Calu3 (cell line): Measurements from ENCODE around the gene IZUMO3. TPM values are rescaled to one million over a fixed set of nuclear protein-coding genes. Genes with fewer than 3 reads are reported as not detected.

Source experiments
- BruUV-seq: library from RNA; stranded (reverse); fragments of 400-500 nt; replicated peaks from 2 replicates; lab custom pipeline; 2021; lab: Mats Ljungman, UMichigan
- CTCF ChIA-PET: fragments of 300-600 bp; sonication (Branson Sonifier 250); formaldehyde crosslinking; loops from one replicate; lab custom pipeline; 2022; ENCODE audit warnings: antibody characterized with exemption; lab: Charles Lee
- DNase-seq: peaks from one replicate; pipeline ENCODE4 v3.0.0; 2022
- H3K27ac Mint-ChIP-seq: one replicate; pipeline ENCODE4 v1.8.0; 2022; ENCODE audit warnings: mixed read lengths; ENCODE audit not compliant: unreplicated experiment
- H3K27me3 Mint-ChIP-seq: one replicate; pipeline ENCODE4 v1.8.0; 2022; ENCODE audit warnings: mixed read lengths; ENCODE audit not compliant: unreplicated experiment
- H3K36me3 Mint-ChIP-seq: one replicate; pipeline ENCODE4 v1.8.0; 2022; ENCODE audit warnings: mild to moderate bottlenecking, moderate library complexity, mixed read lengths; ENCODE audit not compliant: insufficient read depth, unreplicated experiment
- H3K4me1 Mint-ChIP-seq: one replicate; pipeline ENCODE4 v1.8.0; 2022; ENCODE audit warnings: mild to moderate bottlenecking, low read depth, mixed read lengths; ENCODE audit not compliant: unreplicated experiment
- H3K4me3 Mint-ChIP-seq: one replicate; pipeline ENCODE4 v1.8.0; 2022; ENCODE audit warnings: mild to moderate bottlenecking, low read depth, moderate library complexity, mixed read lengths; ENCODE audit not compliant: unreplicated experiment
- H3K9me3 Mint-ChIP-seq: one replicate; pipeline ENCODE4 v1.8.0; 2022; ENCODE audit warnings: low read depth, mixed read lengths; ENCODE audit not compliant: unreplicated experiment
- CTCF ChIP-seq: fragments of 200-600 bp; IDR thresholded peaks from one replicate; pipeline ENCODE4 v1.8.0; 2022; ENCODE audit warnings: antibody characterized with exemption; ENCODE audit not compliant: unreplicated experiment
- intact Hi-C: fragments of 100-400 bp; cut with micrococcal nuclease; formaldehyde crosslinking; loops from one replicate; pipeline ENCODE4 v1.10.0; 2022; ENCODE audit not compliant: unreplicated experiment
- total RNA-seq: library from RNA; stranded (reverse); gene quantifications from 2 replicates; pipeline ENCODE4 v1.2.3, GENCODE V29; 2022

Gene IZUMO3
- total RNA-seq, 1 experiment from 2014 or later: not detected

- BruUV-seq: no TSS peak
- H3K9me3 Mint-ChIP-seq: peaks cover 12% of the 10 kb centered on the region
- H3K27me3 Mint-ChIP-seq: no peaks in the 10 kb centered on the region
- TF ChIP-seq CTCF: no peak
- intact Hi-C loops: no loop called here
- no peaks in the 10 kb centered on the region for H3K4me1 Mint-ChIP-seq
- no peak overlapping the region for H3K4me3 Mint-ChIP-seq
- no peak overlapping the region for H3K27ac Mint-ChIP-seq
- H3K36me3 Mint-ChIP-seq: no peaks in the 10 kb centered on the region
- CTCF ChIA-PET: no interaction called here
- no peak for DNase-seq
Observed at GRCh38 chr9:24509850-24510249, 35.8 kb downstream of the IZUMO3 start.

GRCh38 chr9:24504521-24504920 lies 41.2 kb downstream of the IZUMO3 start:
- no peaks in the 10 kb centered on the region for H3K27me3 Mint-ChIP-seq
- DNase-seq: no peak
- no peak overlapping the region for H3K27ac Mint-ChIP-seq
- H3K4me1 Mint-ChIP-seq: no peaks in the 10 kb centered on the region
- H3K9me3 Mint-ChIP-seq: peaks cover 11% of the 10 kb centered on the region
- intact Hi-C loops: no loop called here
- TF ChIP-seq CTCF: no peak
- CTCF ChIA-PET: no interaction called here
- H3K36me3 Mint-ChIP-seq: no peaks in the 10 kb centered on the region
- no TSS peak for BruUV-seq
- H3K4me3 Mint-ChIP-seq: no peak overlapping the region

- H3K9me3 Mint-ChIP-seq: peaks cover 7% of the 10 kb centered on the region
- H3K27me3 Mint-ChIP-seq: no peaks in the 10 kb centered on the region
- no peak for TF ChIP-seq CTCF
- no peak for DNase-seq
- BruUV-seq: no TSS peak
- H3K4me3 Mint-ChIP-seq: no peak overlapping the region
- CTCF ChIA-PET: no interaction called here
- H3K27ac Mint-ChIP-seq: no peak overlapping the region
- no peaks in the 10 kb centered on the region for H3K36me3 Mint-ChIP-seq
- no peaks in the 10 kb centered on the region for H3K4me1 Mint-ChIP-seq
- intact Hi-C loops: no loop called here
Observed at GRCh38 chr9:24502206-24502937, 43.3 kb downstream of the IZUMO3 start.

- DNase-seq: no peak
- no peak overlapping the region for H3K27ac Mint-ChIP-seq
- no TSS peak for BruUV-seq
Observed at GRCh38 chr9:24500761-24501160, 44.9 kb downstream of the IZUMO3 start.

More at GRCh38 chr9:24500761-24501160, 44.9 kb downstream of the IZUMO3 start:
- Mint-ChIP-seq H3K4me1 (no peaks in the 10 kb centered on the region), H3K27me3 (no peaks in the 10 kb centered on the region), H3K9me3 (peaks cover 7% of the 10 kb centered on the region), H3K36me3 (no peaks in the 10 kb centered on the region), H3K4me3 (no peak overlapping the region)
- no peak for TF ChIP-seq CTCF
- CTCF ChIA-PET: no interaction called here
- intact Hi-C loops: no loop called here
